Measurements from ENCODE around the gene CABP4. TPM values are rescaled to one million over a fixed set of nuclear protein-coding genes. Genes with fewer than 3 reads are reported as not detected.

The CABP4 gene
- total and polyA plus RNA-seq, 2 donors (not counting 3 experiments of a cell fraction or from before 2014, with no cell fraction given), result 2.4 to 5.0 TPM

DNA sequence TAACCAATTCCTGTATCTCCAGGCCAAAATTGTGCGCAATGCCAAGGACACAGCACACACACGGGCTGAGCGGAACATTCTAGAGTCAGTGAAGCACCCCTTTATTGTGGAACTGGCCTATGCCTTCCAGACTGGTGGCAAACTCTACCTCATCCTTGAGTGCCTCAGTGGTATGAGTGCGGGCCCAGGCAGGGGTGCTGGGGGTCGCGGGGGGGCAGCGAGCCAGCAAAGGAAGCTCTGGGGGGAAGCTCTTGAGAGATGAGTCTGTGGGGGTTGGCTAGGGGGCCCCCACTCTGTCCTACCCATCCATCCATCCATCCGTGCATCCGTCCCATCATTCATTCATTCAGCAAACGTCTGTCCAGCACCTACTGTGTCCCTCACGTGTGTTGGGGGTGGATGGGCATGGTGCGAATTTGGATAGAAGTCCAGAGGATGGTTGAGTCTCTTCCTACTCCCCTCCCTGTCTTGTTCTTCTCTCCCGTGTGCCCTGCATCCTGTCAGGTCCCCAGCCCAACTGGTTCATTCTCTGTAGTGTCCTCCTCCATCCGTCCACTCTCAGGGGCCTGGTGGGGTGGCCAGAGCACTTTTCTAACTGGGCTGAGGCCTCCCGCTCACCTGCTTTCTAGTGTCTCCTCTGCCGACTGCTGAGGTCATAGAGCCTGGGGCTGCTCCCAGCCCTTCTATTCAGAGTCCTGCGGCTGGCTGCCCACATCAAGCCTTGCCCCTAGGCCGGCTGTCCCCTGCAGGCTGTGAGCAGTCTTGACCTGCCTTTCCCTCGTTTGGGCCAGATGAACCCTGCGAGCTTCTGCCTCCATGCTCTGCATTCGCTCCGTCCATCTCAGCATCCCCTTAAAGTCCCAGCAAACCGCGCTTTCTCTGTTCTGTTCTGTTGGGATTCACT, 23.6 kb upstream of the CABP4 start:
- H3K9ac ChIP-seq (replicated peaks; ENCODE audit: extremely low read depth, insufficient read depth, low read length), result no peak overlapping the region
- FAIRE-seq, result no peak
- POLR2A ChIA-PET, result no interaction called here

More for the DNA sequence above, 23.6 kb upstream of the CABP4 start:
- no peak for DNase-seq (ENCODE audit: low read depth, low spot score)
- Histone ChIP-seq H4K20me1 (replicated peaks; ENCODE audit: control insufficient read depth, extremely low read depth, insufficient read depth, low read length) (no peaks in the 10 kb centered on the region), H3K36me3 (ENCODE audit: control insufficient read depth in 2 of 2, extremely low read depth in 1 of 2, insufficient read depth in 2 of 2, low read length in 2 of 2) (peaks cover 0 to 31% of the 10 kb centered on the region in 2 experiments), H2AFZ (ENCODE audit: low read depth, low read length) (no peak overlapping the region), H3K4me2 (ENCODE audit: insufficient read depth, low read length) (no peak overlapping the region), H3K4me3 (replicated peaks in 1 of 3; ENCODE audit: insufficient read depth in 1 of 3, low read depth in 1 of 3, low read length in 3 of 3) (no peak overlapping the region), H3K79me2 (ENCODE audit: control insufficient read depth, insufficient read depth, low read length) (peaks cover 10% of the 10 kb centered on the region), H3K9me3 (replicated peaks; ENCODE audit: control insufficient read depth, insufficient read depth, low read length) (no peaks in the 10 kb centered on the region), H3K27ac (ENCODE audit: insufficient read depth, low read depth, low read length) (no peak overlapping the region), H3K9me1 (replicated peaks; ENCODE audit: control insufficient read depth, extremely low read depth, insufficient read depth, low read length) (no peaks in the 10 kb centered on the region), H3K27me3 (ENCODE audit: control insufficient read depth in 2 of 2, insufficient read depth in 2 of 2, low read length in 2 of 2) (no peaks in the 10 kb centered on the region), H3K4me1 (ENCODE audit: control insufficient read depth, extremely low read depth, insufficient read depth, low read length) (no peaks in the 10 kb centered on the region)
- TF ChIP-seq POLR2A (IDR thresholded peaks at IDR 0.05; ENCODE audit: low read depth, low read length) (no peak), CTCF (IDR thresholded peaks at IDR 0.05; ENCODE audit: extremely low read depth in 1 of 2, insufficient read depth in 1 of 2, low read depth in 1 of 2, low read length in 2 of 2) (no peak), EZH2 (IDR thresholded peaks at IDR 0.05; ENCODE audit: borderline replicate concordance, low read depth, low read length, severe bottlenecking) (no peak), JUN (IDR thresholded peaks at IDR 0.05; ENCODE audit: borderline replicate concordance, insufficient read depth, insufficient read length, low read depth) (no peak), MYC (IDR thresholded peaks at IDR 0.05; ENCODE audit: low read depth, low read length) (no peak), GATA2 (IDR thresholded peaks at IDR 0.05; ENCODE audit: insufficient read depth, insufficient read length, low read depth, low read length) (no peak), FOS (IDR thresholded peaks at IDR 0.05; ENCODE audit: borderline replicate concordance, insufficient read depth, low read length) (no peak), POLR2AphosphoS5 (IDR thresholded peaks at IDR 0.05; ENCODE audit: insufficient read depth, low read depth, low read length) (no peak)
- TF ChIP-seq, protein P1, sequence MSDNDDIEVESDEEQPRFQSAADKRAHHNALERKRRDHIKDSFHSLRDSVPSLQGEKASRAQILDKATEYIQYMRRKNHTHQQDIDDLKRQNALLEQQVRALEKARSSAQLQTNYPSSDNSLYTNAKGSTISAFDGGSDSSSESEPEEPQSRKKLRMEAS (IDR thresholded peaks at IDR 0.05; ENCODE audit: insufficient read depth, insufficient read length), result no peak
- CTCF ChIA-PET, result no interaction called here
- dilution Hi-C loops (cut with MboI; ENCODE audit: extremely low pct_ligation_motif_present, low sequenced_read_pairs) (no loop called here), intact Hi-C loops (cut with micrococcal nuclease) (no loop called here)
- no TSS peak for BruUV-seq (replicated peaks)
